A549 (cell line): ENCODE data around the gene SLC25A13. TPM values are rescaled to one million over a fixed set of nuclear protein-coding genes. Genes with fewer than 3 reads are reported as not detected.

Source experiments
- ATAC-seq, 2 experiments: fragments of 200-7000 bp in 1 of 2; fragments of >200 bp in 1 of 2; cut with Nextera tagmentation in 1 of 2; cut with Tn5 transposase in 1 of 2; 3 replicates each; pipeline versions ENCODE4 v1.8.0 to v1.9.1; 2018 to 2020; ENCODE audit warnings: mild to moderate bottlenecking in 1 of 2, moderate library complexity in 1 of 2
- CTCF ChIA-PET: fragments of 300-600 bp; sonication (Branson Sonifier 250); formaldehyde crosslinking; extraction: SDS; loops from one replicate; lab custom pipeline; 2021; ENCODE audit warnings: antibody characterized with exemption, inconsistent platforms; lab: Yijun Ruan, JAX
- POLR2A ChIA-PET: fragments of 350-600 bp; formaldehyde crosslinking; extraction: SDS; loops from one replicate; lab custom pipeline; 2021; ENCODE audit warnings: antibody characterized with exemption, inconsistent platforms; lab: Yijun Ruan, JAX
- DNase-seq, 2 experiments: peaks; one replicate each; pipeline versions ENCODE4 v3.0.0 to v3.0.0-alpha.2; 2011 to 2016; ENCODE audit warnings: low read depth in 1 of 2, low spot score in 1 of 2
- FAIRE-seq: peaks from 2 replicates; lab custom pipeline; 2011; peaks lifted over from hg19 to GRCh38; lab: Jason Lieb, UNC
- H3K27ac ChIP-seq, 2 experiments: fragments of >200 bp; sonication (Bioruptor Twin); formaldehyde crosslinking; 3 replicates each; pipeline ENCODE4 v1.5.1; 2016 to 2017
- H3K4me1 ChIP-seq: fragments of >200 bp; sonication (Bioruptor Twin); formaldehyde crosslinking; 3 replicates; pipeline ENCODE4 v1.6.1; 2016
- H3K4me2 ChIP-seq: fragments of >200 bp; sonication (Bioruptor Twin); formaldehyde crosslinking; 3 replicates; pipeline ENCODE4 v1.6.1; 2016
- H3K4me3 ChIP-seq: fragments of >200 bp; sonication (Bioruptor Twin); formaldehyde crosslinking; 3 replicates; pipeline ENCODE4 v1.5.1; 2016
- H3K9me3 ChIP-seq: fragments of >200 bp; sonication (Bioruptor Twin); formaldehyde crosslinking; 3 replicates; pipeline ENCODE4 v1.6.1; 2016
- ATOH8 ChIP-seq: fragments of 250-450 bp; sonication (Bioruptor Pico); IDR thresholded peaks from 2 replicates; pipeline ENCODE4 v1.5.0; 2020; ENCODE audit warnings: low read depth, mild to moderate bottlenecking, moderate library complexity
- BHLHE40 ChIP-seq: IDR thresholded peaks from 2 replicates; pipeline ENCODE4 v1.6.1; 2012; ENCODE audit warnings: low read depth, low read length, inconsistent platforms
- CBX8 ChIP-seq: fragments of 200-600 bp; sonication (generic); IDR thresholded peaks from 2 replicates; pipeline ENCODE4 v1.6.1; 2016
- EHMT2 ChIP-seq: fragments of 200-600 bp; sonication (generic); IDR thresholded peaks from 2 replicates; pipeline ENCODE4 v1.6.1; 2016; ENCODE audit warnings: antibody characterized with exemption, low read depth, mild to moderate bottlenecking, moderate library complexity
- FOSL2 ChIP-seq, 2 experiments: fragments of 450-650 bp in 1 of 2; fragments of >200 bp in 1 of 2; sonication (Bioruptor Twin) in 1 of 2; formaldehyde crosslinking; IDR thresholded peaks; 2 replicates each; pipeline versions ENCODE4 v1.5.0 to v1.6.1; 2016 to 2020; ENCODE audit warnings: mild to moderate bottlenecking in 1 of 2, moderate library complexity in 1 of 2
- GATA3 ChIP-seq: IDR thresholded peaks from 2 replicates; pipeline ENCODE4 v1.6.1; 2012; ENCODE audit warnings: borderline replicate concordance
- HES2 ChIP-seq: fragments of >200 bp; sonication (Bioruptor Twin); formaldehyde crosslinking; IDR thresholded peaks from 2 replicates; pipeline ENCODE4 v1.6.1; 2016
- HOXB13 ChIP-seq: fragments of 250-450 bp; sonication (Bioruptor Pico); IDR thresholded peaks from 2 replicates; pipeline ENCODE4 v1.5.0; 2020; ENCODE audit warnings: low read depth, mild to moderate bottlenecking, moderate library complexity
- JUN ChIP-seq, 2 experiments: fragments of >200 bp; sonication (Bioruptor Twin); formaldehyde crosslinking; IDR thresholded peaks; 2 replicates in 1 of 2; 3 replicates in 1 of 2; pipeline ENCODE4 v1.6.1; 2016 to 2017
- JUNB ChIP-seq: fragments of >200 bp; sonication (Bioruptor Twin); formaldehyde crosslinking; IDR thresholded peaks from 2 replicates; pipeline ENCODE4 v1.6.1; 2016
- KDM1A ChIP-seq: fragments of 200-600 bp; sonication (generic); IDR thresholded peaks from 2 replicates; pipeline ENCODE4 v1.6.1; 2016; ENCODE audit warnings: low read depth, mild to moderate bottlenecking
- KDM5A ChIP-seq: fragments of 200-600 bp; sonication (generic); IDR thresholded peaks from 2 replicates; pipeline ENCODE4 v1.6.1; 2016; ENCODE audit warnings: antibody characterized with exemption, mild to moderate bottlenecking
- MAFK ChIP-seq: fragments of 450-650 bp; IDR thresholded peaks from 2 replicates; pipeline ENCODE4 v1.6.1; 2014; ENCODE audit not compliant: partially characterized antibody
- MAX ChIP-seq: IDR thresholded peaks from 2 replicates; pipeline ENCODE4 v1.6.1; 2012
- MAZ ChIP-seq: fragments of 150-350 bp; IDR thresholded peaks from 2 replicates; pipeline ENCODE4 v1.6.1; 2014; ENCODE audit warnings: antibody characterized with exemption, low read depth, low read length, borderline replicate concordance
- NFE2L2 ChIP-seq: fragments of 150-350 bp; conservative IDR thresholded peaks from 2 replicates; pipeline ENCODE4 v1.6.1; 2014; ENCODE audit warnings: low read length
- PBX3 ChIP-seq: IDR thresholded peaks from 2 replicates; pipeline ENCODE4 v1.6.1; 2012
- RAD21 ChIP-seq, 2 experiments: fragments of >200 bp in 1 of 2; sonication (Bioruptor Twin) in 1 of 2; formaldehyde crosslinking in 1 of 2; IDR thresholded peaks in 1 of 2; conservative IDR thresholded peaks in 1 of 2; 2 replicates in 1 of 2; 3 replicates in 1 of 2; pipeline ENCODE4 v1.6.1; 2012 to 2018; ENCODE audit warnings: inconsistent platforms in 1 of 2
- TFCP2L1 ChIP-seq: fragments of 250-450 bp; sonication (Bioruptor Pico); IDR thresholded peaks from 2 replicates; pipeline ENCODE4 v1.5.0; 2021; ENCODE audit warnings: mild to moderate bottlenecking
- ZSCAN20 ChIP-seq: fragments of 250-450 bp; sonication (Bioruptor Pico); IDR thresholded peaks from 2 replicates; pipeline ENCODE4 v1.8.0; 2022; ENCODE audit warnings: mild to moderate bottlenecking, moderate library complexity
- WGBS: methylation state at CpG from one replicate; pipeline ENCODE4 v1.1.6; 2017; ENCODE audit errors: missing lambda C conversion rate; 5-methylcytosine and 5-hydroxymethylcytosine counted together
- polyA plus RNA-seq, 4 experiments: library from polyadenylated mRNA; depleted of rRNA in 3 of 4; stranded (reverse); fragments of >200 nt; fragmentation: RNase III in 1 of 4; extraction: RNeasy Plus Mini Kit Qiagen cat#74134 plus additional on column Dnase treatment in 1 of 4; gene quantifications; 2 replicates in 3 of 4; 3 replicates in 1 of 4; pipeline ENCODE4 v1.2.3, GENCODE V29; 2011 to 2017

Gene SLC25A13
- polyA plus RNA-seq, 2 of the 4 experiments (the other 2 are of a cell fraction) = 32.7 to 51.0 TPM

- ATAC-seq = no peak
- no peaks in the 10 kb centered on the region for H3K4me1 ChIP-seq
- TF ChIP-seq KDM5A = no peak
- TF ChIP-seq GATA3 = no peak
- TF ChIP-seq NFE2L2 = no peak
- TF ChIP-seq RAD21 (conservative IDR thresholded peaks at IDR 0.05 in 1 of 2, IDR thresholded peaks at IDR 0.05 in 1 of 2) = no peak
- TF ChIP-seq MAX = no peak
- no peak for TF ChIP-seq JUN (IDR thresholded peaks at IDR 0.05)
- TF ChIP-seq MAFK = no peak
- no peak for TF ChIP-seq HOXB13 (CRISPR knock-in tag)
- TF ChIP-seq MAZ = no peak
- TF ChIP-seq PBX3 = no peak
- TF ChIP-seq FOSL2 (IDR thresholded peaks at IDR 0.05) = no peak
- no peak for TF ChIP-seq FOSL2 (CRISPR knock-in tag; IDR thresholded peaks at IDR 0.05)
- no peak for TF ChIP-seq ZSCAN20 (CRISPR knock-in tag)
- TF ChIP-seq HES2 = no peak
- TF ChIP-seq BHLHE40 = no peak
- TF ChIP-seq KDM1A = no peak
- no peak for FAIRE-seq
- no peak overlapping the region for H3K27ac ChIP-seq
- H3K4me2 ChIP-seq = no peak overlapping the region
- H3K4me3 ChIP-seq = no peak overlapping the region
- ChIA-PET CTCF (no interaction called here), POLR2A (no interaction called here)
- no peak for DNase-seq
- no peaks in the 10 kb centered on the region for H3K9me3 ChIP-seq
- WGBS = 86% methylated on average over 3 of the region's 3 CpGs
Measured at GRCh38 chr7:96246919-96247318, 75.0 kb downstream of the SLC25A13 start.

GRCh38 chr7:96244992-96245292 lies 77.0 kb downstream of the SLC25A13 start:
- WGBS = 97% methylated on average over 2 of the region's 2 CpGs
- Histone ChIP-seq H3K4me1 (no peaks in the 10 kb centered on the region), H3K4me2 (no peak overlapping the region), H3K9me3 (no peaks in the 10 kb centered on the region), H3K27ac (no peak overlapping the region), H3K4me3 (no peak overlapping the region)
- ChIA-PET POLR2A (no interaction called here), CTCF (interaction anchor here (0.6 kb wide), 1 partner anchor 550 kb away, joined by 3 read pairs; no protein-coding TSS in a partner anchor)
- no peak for ATAC-seq
- no peak for DNase-seq
- TF ChIP-seq ATOH8 (CRISPR knock-in tag) (no peak), EHMT2 (no peak)
- no peak for FAIRE-seq

GRCh38 chr7:96244244-96244991 lies 77.5 kb downstream of the SLC25A13 start:
- CTCF ChIA-PET = interaction anchor here (0.6 kb wide), 1 partner anchor 551 kb away, joined by 3 read pairs; no protein-coding TSS in a partner anchor
- DNase-seq (no peak), FAIRE-seq (no peak)

More at GRCh38 chr7:96244244-96244991, 77.5 kb downstream of the SLC25A13 start:
- H3K9me3 ChIP-seq = no peaks in the 10 kb centered on the region
- POLR2A ChIA-PET = no interaction called here
- no peak for ATAC-seq
- 83% methylated on average over 6 of the region's 6 CpGs for WGBS
- H3K4me1 ChIP-seq = no peaks in the 10 kb centered on the region
- no peak for TF ChIP-seq HOXB13 (CRISPR knock-in tag)
- TF ChIP-seq TFCP2L1 (CRISPR knock-in tag) = no peak
- TF ChIP-seq JUNB = no peak
- no peak for TF ChIP-seq GATA3
- no peak for TF ChIP-seq PBX3
- TF ChIP-seq CBX8 = no peak
- no peak for TF ChIP-seq MAX
- TF ChIP-seq, all 56 proteins: peak for 0
- Histone ChIP-seq H3K4me2 (no peak overlapping the region), H3K4me3 (no peak overlapping the region), H3K27ac (no peak overlapping the region)
